ENCODE measurements around the gene CDH16. TPM values are rescaled to one million over a fixed set of nuclear protein-coding genes. Genes with fewer than 3 reads are reported as not detected.
A peak's percentile ranks its signal among the peaks of the same experiment; 100 is the strongest.

CDH16 gene
- total and polyA plus RNA-seq, 3 donors from 2014 or later = 0.31 to 2.7 (median 0.39) TPM

- Histone ChIP-seq H3K27ac (no peak overlapping the region), H3K36me3 (ENCODE audit: low read depth, missing control alignments) (no peaks in the 10 kb centered on the region), H3K4me3 (no peak overlapping the region), H3K27me3 (no peaks in the 10 kb centered on the region), H3K4me1 (peaks cover 22% of the 10 kb centered on the region), H3K9me3 (no peaks in the 10 kb centered on the region)
- no peak for TF ChIP-seq CTCF (IDR thresholded peaks at IDR 0.05)
- TF ChIP-seq POLR2A (IDR thresholded peaks at IDR 0.05) = no peak
- 57 to 62% methylated on average over 4 of the region's 4 CpGs for WGBS, 2 donors
- DNase-seq = no peak
- intact Hi-C loops (cut with DNase I; ENCODE audit: low total_unique reads) = no loop called here
Measured at GRCh38 chr16:66930189-66930588, 11.5 kb upstream of the CDH16 start.

- DNase-seq = peak; percentile 50
- no peaks in the 10 kb centered on the region for H3K36me3 ChIP-seq (ENCODE audit: low read depth, missing control alignments)
- no peaks in the 10 kb centered on the region for H3K9me3 ChIP-seq
- intact Hi-C loops (cut with DNase I; ENCODE audit: low total_unique reads) = no loop called here
- H3K27me3 ChIP-seq = no peaks in the 10 kb centered on the region
- no peak overlapping the region for H3K4me3 ChIP-seq
- TF ChIP-seq POLR2A (IDR thresholded peaks at IDR 0.05) (no peak), CTCF (IDR thresholded peaks at IDR 0.05) (peak in 1 of 3 experiments; percentile 18)
- H3K4me1 ChIP-seq = peaks cover 21% of the 10 kb centered on the region
- H3K27ac ChIP-seq = no peak overlapping the region
- WGBS, 2 donors = 84 to 89% methylated on average over 10 of the region's 10 CpGs
Measured at GRCh38 chr16:66928702-66929388, 10.2 kb upstream of the CDH16 start.

- DNase-seq = no peak
- Histone ChIP-seq H3K27me3 (no peaks in the 10 kb centered on the region), H3K4me1 (peaks cover 22% of the 10 kb centered on the region), H3K9me3 (no peaks in the 10 kb centered on the region), H3K27ac (no peak overlapping the region), H3K36me3 (ENCODE audit: low read depth, missing control alignments) (no peaks in the 10 kb centered on the region), H3K4me3 (no peak overlapping the region)
- intact Hi-C loops (cut with DNase I; ENCODE audit: low total_unique reads) = no loop called here
- WGBS, 2 donors = 93 to 96% methylated on average over 7 to 8 of the region's 8 CpGs
- TF ChIP-seq POLR2A (IDR thresholded peaks at IDR 0.05) (no peak), CTCF (IDR thresholded peaks at IDR 0.05) (no peak)
Measured at GRCh38 chr16:66927918-66928649, 9.4 kb upstream of the CDH16 start.

GRCh38 chr16:66926961-66927436 is 8.3 kb upstream of the CDH16 start:
- DNase-seq = no peak
- intact Hi-C loops (cut with DNase I; ENCODE audit: low total_unique reads) = no loop called here

More at GRCh38 chr16:66926961-66927436, 8.3 kb upstream of the CDH16 start:
- H3K9me3 ChIP-seq = no peaks in the 10 kb centered on the region
- WGBS, 2 donors = 67% methylated on average over 3 of the region's 3 CpGs; no CpG with 5 or more reads in 1 of the 2 donors
- H3K27me3 ChIP-seq = no peaks in the 10 kb centered on the region
- H3K36me3 ChIP-seq (ENCODE audit: low read depth, missing control alignments) = no peaks in the 10 kb centered on the region
- no peak for TF ChIP-seq POLR2A (IDR thresholded peaks at IDR 0.05)
- TF ChIP-seq CTCF (IDR thresholded peaks at IDR 0.05) = no peak
- peaks cover 22% of the 10 kb centered on the region for H3K4me1 ChIP-seq
- H3K4me3 ChIP-seq = no peak overlapping the region
- no peak overlapping the region for H3K27ac ChIP-seq

Measured in testis (tissue), 3 donors.